LNCaP clone FGC (cell line): ENCODE measurements around the gene C2orf80.
"Not testable (repeated sequence)": the region's sequence is repeated elsewhere in the genome, so short reads cannot be mapped to it uniquely, and the experiment has no call there.

Source experiments
- DNase-seq: peaks from one replicate; pipeline ENCODE4 v3.0.0-alpha.2; 2011; ENCODE audit warnings: low read depth
- H3K4me3 ChIP-seq: 2 replicates; pipeline ENCODE4 v1.5.1; 2011; ENCODE audit warnings: mild to moderate bottlenecking, low read depth, low read length, control low read depth
- CTCF ChIP-seq: IDR thresholded peaks from 2 replicates; pipeline ENCODE4 v1.5.1; 2012; ENCODE audit warnings: mild to moderate bottlenecking; ENCODE audit not compliant: control insufficient read depth, insufficient read depth; ENCODE audit errors: extremely low read depth

C2orf80 gene

GRCh38 chr2:208127090-208127489, 62.7 kb downstream of the C2orf80 start:
- H3K4me3 ChIP-seq: no peak overlapping the region
- DNase-seq: no peak
- no peak for TF ChIP-seq CTCF

GRCh38 chr2:208125251-208125650, 64.6 kb downstream of the C2orf80 start:
- no peak overlapping the region for H3K4me3 ChIP-seq
- DNase-seq: no peak
- no peak for TF ChIP-seq CTCF

GRCh38 chr2:208124013-208124715, 65.7 kb downstream of the C2orf80 start, which contains the start of gene CRYGD:
Gene CRYGD (minus strand): TSS chr2:208124524. CDS start chr2:208124473, 51 bp downstream.
- not testable (repeated sequence) for DNase-seq, H3K4me3 ChIP-seq

- DNase-seq: no peak
- TF ChIP-seq CTCF: no peak
- no peak overlapping the region for H3K4me3 ChIP-seq
Measured at GRCh38 chr2:208122248-208122647, 67.6 kb downstream of the C2orf80 start.

GRCh38 chr2:208118918-208119317, 70.9 kb downstream of the C2orf80 start:
- H3K4me3 ChIP-seq: no peak overlapping the region
- DNase-seq: no peak
- TF ChIP-seq CTCF: no peak

- DNase-seq: not testable (repeated sequence)
Measured at GRCh38 chr2:208117390-208117789, 72.4 kb downstream of the C2orf80 start.

More at GRCh38 chr2:208117390-208117789, 72.4 kb downstream of the C2orf80 start:
- not testable (repeated sequence) for H3K4me3 ChIP-seq
